Measurements from ENCODE around the gene CYP2C19. TPM values are rescaled to one million over a fixed set of nuclear protein-coding genes. Genes with fewer than 3 reads are reported as not detected.

CYP2C19 gene
- total and polyA plus RNA-seq, 4 donors, result 0.37 to 121 (median 89.3) TPM

DNA sequence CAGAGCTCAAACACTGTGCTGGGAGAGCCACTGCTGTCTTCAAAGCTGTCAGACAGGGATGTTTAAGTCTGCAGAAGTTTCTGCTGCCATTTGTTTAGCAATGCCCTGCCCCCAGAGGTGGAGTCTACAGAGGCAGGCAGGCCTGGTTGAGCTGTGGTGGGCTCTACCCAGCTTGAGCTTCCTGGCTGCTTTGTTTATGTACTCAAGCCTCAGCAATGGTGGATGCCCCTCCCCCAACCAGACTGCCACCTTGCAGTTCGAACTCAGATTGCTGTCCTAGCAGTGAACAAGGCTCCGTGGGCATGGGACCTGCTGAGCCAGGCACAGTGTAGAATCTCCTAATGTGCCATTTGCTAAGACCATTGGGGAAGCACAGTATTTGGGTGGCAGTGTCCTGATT lies 4.6 kb upstream of the CYP2C19 start:
- H3K9ac ChIP-seq (ENCODE audit: low read depth in 1 of 2, low read length in 2 of 2), result no peak overlapping the region
- no peaks in the 10 kb centered on the region for H3K27me3 ChIP-seq (ENCODE audit: control insufficient read depth in 4 of 4, insufficient read depth in 4 of 4, low read length in 3 of 4)
- no peak overlapping the region for H3K27ac ChIP-seq (ENCODE audit: low read depth in 1 of 2, low read length in 2 of 2)
- no peak for DNase-seq (ENCODE audit: low spot score)
- H3K4me1 ChIP-seq (ENCODE audit: control insufficient read depth in 4 of 4, insufficient read depth in 4 of 4, low read length in 3 of 4), result peaks cover 2 to 16% (median 9%) of the 10 kb centered on the region in 4 donors
- 86% methylated on average over 2 of the region's 2 CpGs for WGBS
- peaks cover 0 to 4% (median 2%) of the 10 kb centered on the region in 4 donors for H3K36me3 ChIP-seq (ENCODE audit: control insufficient read depth in 4 of 4, insufficient read depth in 3 of 4, low read depth in 1 of 4, low read length in 3 of 4)
- no peaks in the 10 kb centered on the region for H3K9me3 ChIP-seq (ENCODE audit: control insufficient read depth in 4 of 4, low read length in 3 of 4)
- no peak for TF ChIP-seq EGR1 (IDR thresholded peaks at IDR 0.05; ENCODE audit: low read depth in 2 of 2)
- no peak for TF ChIP-seq RXRA (IDR thresholded peaks at IDR 0.05)
- no peak for TF ChIP-seq TAF1 (conservative IDR thresholded peaks at IDR 0.05)
- no peak for TF ChIP-seq FOXA2 (IDR thresholded peaks at IDR 0.05)
- no peak for TF ChIP-seq RAD21 (IDR thresholded peaks at IDR 0.05)
- TF ChIP-seq JUND (IDR thresholded peaks at IDR 0.05), result no peak
- TF ChIP-seq YY1 (IDR thresholded peaks at IDR 0.05), result no peak
- no peak for TF ChIP-seq SP1 (IDR thresholded peaks at IDR 0.05)
- TF ChIP-seq, protein P1, sequence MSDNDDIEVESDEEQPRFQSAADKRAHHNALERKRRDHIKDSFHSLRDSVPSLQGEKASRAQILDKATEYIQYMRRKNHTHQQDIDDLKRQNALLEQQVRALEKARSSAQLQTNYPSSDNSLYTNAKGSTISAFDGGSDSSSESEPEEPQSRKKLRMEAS (IDR thresholded peaks at IDR 0.05), result no peak
- TF ChIP-seq, protein P2, sequence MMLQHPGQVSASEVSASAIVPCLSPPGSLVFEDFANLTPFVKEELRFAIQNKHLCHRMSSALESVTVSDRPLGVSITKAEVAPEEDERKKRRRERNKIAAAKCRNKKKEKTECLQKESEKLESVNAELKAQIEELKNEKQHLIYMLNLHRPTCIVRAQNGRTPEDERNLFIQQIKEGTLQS (IDR thresholded peaks at IDR 0.05), result no peak
- TF ChIP-seq, protein P3, sequence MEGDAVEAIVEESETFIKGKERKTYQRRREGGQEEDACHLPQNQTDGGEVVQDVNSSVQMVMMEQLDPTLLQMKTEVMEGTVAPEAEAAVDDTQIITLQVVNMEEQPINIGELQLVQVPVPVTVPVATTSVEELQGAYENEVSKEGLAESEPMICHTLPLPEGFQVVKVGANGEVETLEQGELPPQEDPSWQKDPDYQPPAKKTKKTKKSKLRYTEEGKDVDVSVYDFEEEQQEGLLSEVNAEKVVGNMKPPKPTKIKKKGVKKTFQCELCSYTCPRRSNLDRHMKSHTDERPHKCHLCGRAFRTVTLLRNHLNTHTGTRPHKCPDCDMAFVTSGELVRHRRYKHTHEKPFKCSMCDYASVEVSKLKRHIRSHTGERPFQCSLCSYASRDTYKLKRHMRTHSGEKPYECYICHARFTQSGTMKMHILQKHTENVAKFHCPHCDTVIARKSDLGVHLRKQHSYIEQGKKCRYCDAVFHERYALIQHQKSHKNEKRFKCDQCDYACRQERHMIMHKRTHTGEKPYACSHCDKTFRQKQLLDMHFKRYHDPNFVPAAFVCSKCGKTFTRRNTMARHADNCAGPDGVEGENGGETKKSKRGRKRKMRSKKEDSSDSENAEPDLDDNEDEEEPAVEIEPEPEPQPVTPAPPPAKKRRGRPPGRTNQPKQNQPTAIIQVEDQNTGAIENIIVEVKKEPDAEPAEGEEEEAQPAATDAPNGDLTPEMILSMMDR (IDR thresholded peaks at IDR 0.05; ENCODE audit: low read depth, low read length, missing input control), result no peak
- no peak for TF ChIP-seq FOXA1 (IDR thresholded peaks at IDR 0.05)
- TF ChIP-seq HNF4A (conservative IDR thresholded peaks at IDR 0.05), result no peak
- TF ChIP-seq, protein P4, sequence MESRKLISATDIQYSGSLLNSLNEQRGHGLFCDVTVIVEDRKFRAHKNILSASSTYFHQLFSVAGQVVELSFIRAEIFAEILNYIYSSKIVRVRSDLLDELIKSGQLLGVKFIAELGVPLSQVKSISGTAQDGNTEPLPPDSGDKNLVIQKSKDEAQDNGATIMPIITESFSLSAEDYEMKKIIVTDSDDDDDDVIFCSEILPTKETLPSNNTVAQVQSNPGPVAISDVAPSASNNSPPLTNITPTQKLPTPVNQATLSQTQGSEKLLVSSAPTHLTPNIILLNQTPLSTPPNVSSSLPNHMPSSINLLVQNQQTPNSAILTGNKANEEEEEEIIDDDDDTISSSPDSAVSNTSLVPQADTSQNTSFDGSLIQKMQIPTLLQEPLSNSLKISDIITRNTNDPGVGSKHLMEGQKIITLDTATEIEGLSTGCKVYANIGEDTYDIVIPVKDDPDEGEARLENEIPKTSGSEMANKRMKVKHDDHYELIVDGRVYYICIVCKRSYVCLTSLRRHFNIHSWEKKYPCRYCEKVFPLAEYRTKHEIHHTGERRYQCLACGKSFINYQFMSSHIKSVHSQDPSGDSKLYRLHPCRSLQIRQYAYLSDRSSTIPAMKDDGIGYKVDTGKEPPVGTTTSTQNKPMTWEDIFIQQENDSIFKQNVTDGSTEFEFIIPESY (IDR thresholded peaks at IDR 0.05), result no peak
- no peak for TF ChIP-seq NR2F2 (IDR thresholded peaks at IDR 0.05)
- no peak for TF ChIP-seq HNF4G (IDR thresholded peaks at IDR 0.05)
- H3K4me3 ChIP-seq (ENCODE audit: low read depth in 1 of 3, low read length in 3 of 3), result no peak overlapping the region

DNA sequence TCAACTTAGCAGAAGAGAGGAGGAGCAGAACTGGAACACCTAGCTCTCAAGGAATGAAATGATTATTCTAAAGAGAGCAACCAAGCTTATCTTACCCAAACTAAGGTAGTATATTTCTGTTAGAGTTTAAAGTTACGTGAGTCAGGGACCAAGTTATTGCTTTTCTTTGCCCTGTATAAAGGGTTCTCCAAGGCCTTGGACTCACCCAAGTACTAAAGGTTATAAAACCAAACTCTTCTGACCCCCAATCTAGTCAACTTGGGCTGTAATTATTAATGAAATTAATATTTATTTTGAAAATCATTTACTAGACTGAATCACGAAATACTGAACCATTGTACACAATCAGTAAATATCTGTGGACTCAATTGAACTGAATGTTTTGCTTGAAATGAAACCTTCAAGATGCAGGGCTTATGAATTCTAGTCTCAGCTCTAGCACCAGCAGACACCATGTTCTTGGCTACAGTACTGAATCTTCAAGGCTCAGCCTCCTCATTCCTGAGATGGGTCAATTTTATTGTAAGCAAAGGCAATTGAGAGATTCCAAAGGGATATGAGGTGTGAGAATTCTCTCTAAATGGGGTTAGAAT lies 1.8 kb upstream of the CYP2C19 start:
- Histone ChIP-seq H3K9me3 (ENCODE audit: control insufficient read depth in 4 of 4, low read length in 3 of 4) (no peaks in the 10 kb centered on the region), H3K27ac (ENCODE audit: low read depth in 1 of 2, low read length in 2 of 2) (peak overlapping the region in 1 of 2 donors; percentile 8), H3K36me3 (ENCODE audit: control insufficient read depth in 4 of 4, insufficient read depth in 3 of 4, low read depth in 1 of 4, low read length in 3 of 4) (peaks cover 0 to 3% (median 0%) of the 10 kb centered on the region in 4 donors), H3K27me3 (ENCODE audit: control insufficient read depth in 4 of 4, insufficient read depth in 4 of 4, low read length in 3 of 4) (no peaks in the 10 kb centered on the region), H3K9ac (ENCODE audit: low read depth in 1 of 2, low read length in 2 of 2) (no peak overlapping the region), H3K4me1 (ENCODE audit: control insufficient read depth in 4 of 4, insufficient read depth in 4 of 4, low read length in 3 of 4) (peaks cover 2 to 16% (median 9%) of the 10 kb centered on the region in 4 donors), H3K4me3 (ENCODE audit: low read depth in 1 of 3, low read length in 3 of 3) (peak overlapping the region in 1 of 3 donors; percentile 11)
- DNase-seq (ENCODE audit: low spot score), result no peak
- WGBS, result 30% methylated on average over 2 of the region's 2 CpGs
- peak; percentile 56 to 57 for TF ChIP-seq HNF4A (conservative IDR thresholded peaks at IDR 0.05)
- no peak for TF ChIP-seq GABPA (IDR thresholded peaks at IDR 0.05 in 1 of 2, conservative IDR thresholded peaks at IDR 0.05 in 1 of 2)
- TF ChIP-seq NR2F2 (IDR thresholded peaks at IDR 0.05), result no peak
- TF ChIP-seq FOXA2 (IDR thresholded peaks at IDR 0.05), result no peak
- no peak for TF ChIP-seq TAF1 (conservative IDR thresholded peaks at IDR 0.05)
- TF ChIP-seq EGR1 (IDR thresholded peaks at IDR 0.05; ENCODE audit: low read depth in 2 of 2), result no peak
- TF ChIP-seq, protein P1 (IDR thresholded peaks at IDR 0.05), result no peak
- TF ChIP-seq, protein P4 (IDR thresholded peaks at IDR 0.05), result no peak
- TF ChIP-seq RAD21 (IDR thresholded peaks at IDR 0.05), result no peak
- TF ChIP-seq JUND (IDR thresholded peaks at IDR 0.05), result no peak
- TF ChIP-seq SP1 (IDR thresholded peaks at IDR 0.05), result peak; percentile 32
- TF ChIP-seq YY1 (IDR thresholded peaks at IDR 0.05), result no peak
- TF ChIP-seq, protein P3 (IDR thresholded peaks at IDR 0.05; ENCODE audit: low read depth, low read length, missing input control), result no peak
- no peak for TF ChIP-seq HNF4G (IDR thresholded peaks at IDR 0.05)
- TF ChIP-seq, protein P5, sequence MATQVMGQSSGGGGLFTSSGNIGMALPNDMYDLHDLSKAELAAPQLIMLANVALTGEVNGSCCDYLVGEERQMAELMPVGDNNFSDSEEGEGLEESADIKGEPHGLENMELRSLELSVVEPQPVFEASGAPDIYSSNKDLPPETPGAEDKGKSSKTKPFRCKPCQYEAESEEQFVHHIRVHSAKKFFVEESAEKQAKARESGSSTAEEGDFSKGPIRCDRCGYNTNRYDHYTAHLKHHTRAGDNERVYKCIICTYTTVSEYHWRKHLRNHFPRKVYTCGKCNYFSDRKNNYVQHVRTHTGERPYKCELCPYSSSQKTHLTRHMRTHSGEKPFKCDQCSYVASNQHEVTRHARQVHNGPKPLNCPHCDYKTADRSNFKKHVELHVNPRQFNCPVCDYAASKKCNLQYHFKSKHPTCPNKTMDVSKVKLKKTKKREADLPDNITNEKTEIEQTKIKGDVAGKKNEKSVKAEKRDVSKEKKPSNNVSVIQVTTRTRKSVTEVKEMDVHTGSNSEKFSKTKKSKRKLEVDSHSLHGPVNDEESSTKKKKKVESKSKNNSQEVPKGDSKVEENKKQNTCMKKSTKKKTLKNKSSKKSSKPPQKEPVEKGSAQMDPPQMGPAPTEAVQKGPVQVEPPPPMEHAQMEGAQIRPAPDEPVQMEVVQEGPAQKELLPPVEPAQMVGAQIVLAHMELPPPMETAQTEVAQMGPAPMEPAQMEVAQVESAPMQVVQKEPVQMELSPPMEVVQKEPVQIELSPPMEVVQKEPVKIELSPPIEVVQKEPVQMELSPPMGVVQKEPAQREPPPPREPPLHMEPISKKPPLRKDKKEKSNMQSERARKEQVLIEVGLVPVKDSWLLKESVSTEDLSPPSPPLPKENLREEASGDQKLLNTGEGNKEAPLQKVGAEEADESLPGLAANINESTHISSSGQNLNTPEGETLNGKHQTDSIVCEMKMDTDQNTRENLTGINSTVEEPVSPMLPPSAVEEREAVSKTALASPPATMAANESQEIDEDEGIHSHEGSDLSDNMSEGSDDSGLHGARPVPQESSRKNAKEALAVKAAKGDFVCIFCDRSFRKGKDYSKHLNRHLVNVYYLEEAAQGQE (IDR thresholded peaks at IDR 0.05), result no peak
